T47D (cell line): ENCODE data around the gene SPATA16.

Experiments
- DNase-seq, 2 experiments: peaks; one replicate each; pipeline versions ENCODE4 v3.0.0 to v3.0.0-alpha.2; 2011 to 2012; ENCODE audit warnings: low read depth in 1 of 2, low spot score in 1 of 2
- JUND ChIP-seq: IDR thresholded peaks from 2 replicates; pipeline ENCODE4 v1.6.1; 2012; ENCODE audit warnings: low read depth
- in situ Hi-C: cut with HindIII; loops from 2 replicates; pipeline ENCODE4 v1.10.0; 2016; ENCODE audit warnings: low sequenced_read_pairs, low pct_unique_long_range_greater_than_20kb

The SPATA16 gene

DNA sequence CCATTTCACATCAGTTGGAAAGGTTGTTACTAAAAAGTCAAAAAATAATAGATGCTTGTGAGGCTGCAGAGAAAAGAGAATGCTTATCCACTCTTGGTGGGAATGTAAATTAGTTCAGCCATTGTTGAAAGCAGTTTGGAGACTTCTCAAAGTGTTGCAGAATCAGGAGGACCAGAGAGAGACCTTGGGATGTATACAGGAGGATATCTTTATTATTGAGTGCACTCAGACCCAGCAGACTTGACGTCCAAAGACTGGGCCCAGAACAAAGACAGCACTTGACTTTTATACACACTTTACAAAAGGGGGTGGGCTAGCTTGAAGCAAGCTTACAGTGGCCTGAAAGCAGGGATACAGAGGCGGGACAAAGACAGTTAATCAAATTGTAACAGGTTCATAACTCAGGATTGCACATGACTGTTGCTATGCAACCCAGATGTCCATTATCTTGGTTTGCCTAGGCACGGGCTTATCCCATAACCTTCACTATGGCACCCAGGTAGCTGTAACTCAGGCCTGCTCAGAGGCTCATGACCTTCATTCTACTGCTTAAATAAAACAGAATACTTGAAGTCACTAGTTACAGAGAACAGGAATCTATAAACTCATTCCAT, 127.7 kb downstream of the SPATA16 start:
- DNase-seq = no peak
- in situ Hi-C loops = no loop called here
- TF ChIP-seq JUND = no peak

DNA sequence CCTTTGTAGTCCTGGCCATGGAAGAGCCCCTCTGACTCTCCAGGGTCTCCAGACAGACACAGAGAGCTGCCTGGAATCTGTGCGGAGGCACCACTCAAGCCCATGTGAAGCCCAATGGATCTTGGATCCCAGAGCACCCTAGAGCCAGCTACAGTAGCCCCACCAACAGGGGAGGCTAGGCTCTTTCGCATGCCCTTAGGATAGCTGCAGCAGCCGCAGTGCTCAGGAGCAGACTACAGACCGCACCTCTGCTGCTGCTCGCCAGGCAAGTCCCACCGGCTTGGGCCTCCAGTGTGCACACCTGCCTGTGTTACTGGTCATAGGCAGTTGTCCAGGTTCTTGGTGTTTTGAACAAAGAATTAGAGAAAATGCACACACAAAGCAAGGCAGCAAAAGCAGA, 131.6 kb downstream of the SPATA16 start:
- in situ Hi-C loops = no loop called here
- TF ChIP-seq JUND = no peak
- peak in 1 of 2 experiments; percentile 18 for DNase-seq

DNA sequence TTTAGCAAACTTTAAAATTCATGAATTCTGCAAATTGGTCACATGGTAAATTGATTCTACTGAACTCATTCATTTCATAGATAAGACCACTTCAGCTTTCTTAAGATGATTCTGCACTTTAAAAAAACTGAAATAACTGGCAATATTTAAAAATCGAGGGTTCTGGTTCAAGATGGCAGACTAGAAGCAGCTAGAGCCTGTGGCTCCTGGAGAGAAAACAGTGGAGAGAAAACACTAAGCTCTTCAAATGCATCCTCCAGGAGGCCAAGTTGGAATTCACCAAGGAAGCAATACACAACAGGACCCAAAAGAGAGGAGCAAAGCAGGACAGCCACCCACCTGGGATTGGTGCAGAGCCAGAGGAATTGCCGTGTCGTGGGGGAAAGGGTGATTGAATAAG, 132.1 kb downstream of the SPATA16 start:
- no peak for TF ChIP-seq JUND
- DNase-seq = no peak
- in situ Hi-C loops = no loop called here

DNA sequence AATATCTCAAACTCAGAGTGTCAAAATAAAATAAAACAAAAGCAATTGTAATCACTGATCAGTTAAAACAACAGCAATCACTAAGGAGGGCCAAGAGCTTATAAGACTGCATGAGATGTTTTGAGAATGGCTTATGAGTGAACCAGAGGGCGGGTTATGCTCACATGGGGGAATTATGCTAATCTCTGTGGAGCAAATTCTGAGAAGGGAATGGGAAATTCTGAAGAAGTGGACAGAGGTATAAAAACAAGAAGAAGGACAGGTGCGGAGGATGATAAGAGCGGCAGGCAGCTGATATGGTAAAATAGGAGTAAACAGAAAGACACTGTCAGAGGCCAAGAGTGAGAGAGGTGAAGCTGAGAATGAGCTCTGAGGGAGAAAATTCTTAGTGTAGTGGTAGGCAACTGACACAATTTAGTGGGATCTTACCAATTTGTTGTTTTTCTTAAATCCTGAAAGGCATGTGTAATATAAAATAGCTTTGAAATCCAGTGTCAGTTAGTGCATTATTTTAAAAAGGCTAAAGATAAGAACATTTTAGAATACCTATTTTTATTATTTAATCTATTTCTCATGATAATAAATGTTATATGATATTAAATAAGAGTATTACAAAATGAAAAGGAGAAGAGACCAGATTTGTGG, 133.8 kb downstream of the SPATA16 start:
- in situ Hi-C loops = no loop called here
- no peak for DNase-seq
- no peak for TF ChIP-seq JUND

DNA sequence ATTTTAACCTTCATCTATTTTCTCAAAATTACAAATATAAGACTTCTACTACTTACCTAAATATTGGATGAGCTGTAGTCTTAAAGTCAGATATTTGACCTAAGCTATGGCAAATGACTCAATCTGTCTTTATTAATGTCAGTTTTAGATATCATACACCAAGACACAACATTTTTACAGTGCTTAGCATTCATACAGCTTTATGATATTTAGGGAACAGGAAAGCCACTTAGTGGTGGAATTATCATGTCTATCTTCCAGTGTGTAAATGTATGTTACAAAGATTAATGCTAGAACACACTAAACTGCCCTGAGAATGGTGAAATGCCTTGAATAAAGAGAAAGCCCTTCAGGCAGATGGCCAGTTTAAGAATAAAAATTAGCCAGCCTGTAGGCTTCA, 135.0 kb downstream of the SPATA16 start:
- TF ChIP-seq JUND = no peak
- in situ Hi-C loops = no loop called here
- DNase-seq = no peak

DNA sequence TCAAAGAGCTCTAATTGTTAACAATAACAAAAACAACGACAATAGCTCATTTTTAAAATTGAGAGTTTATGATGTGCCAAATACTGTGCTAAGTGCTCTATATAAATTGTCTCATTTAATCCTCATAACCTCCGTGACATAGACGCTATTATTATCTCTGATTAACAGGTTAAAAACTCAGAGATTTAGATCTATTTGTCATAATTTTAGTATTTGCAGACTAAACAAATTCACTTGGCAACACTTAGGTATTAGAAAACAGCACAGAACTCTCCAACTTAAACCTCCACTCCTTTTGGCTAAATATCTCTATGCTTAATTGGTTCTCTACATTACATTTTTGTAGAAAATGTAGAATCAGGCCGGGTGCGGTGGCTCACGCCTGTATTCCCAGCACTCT, 136.4 kb downstream of the SPATA16 start:
- in situ Hi-C loops = no loop called here
- no peak for TF ChIP-seq JUND
- DNase-seq = no peak

DNA sequence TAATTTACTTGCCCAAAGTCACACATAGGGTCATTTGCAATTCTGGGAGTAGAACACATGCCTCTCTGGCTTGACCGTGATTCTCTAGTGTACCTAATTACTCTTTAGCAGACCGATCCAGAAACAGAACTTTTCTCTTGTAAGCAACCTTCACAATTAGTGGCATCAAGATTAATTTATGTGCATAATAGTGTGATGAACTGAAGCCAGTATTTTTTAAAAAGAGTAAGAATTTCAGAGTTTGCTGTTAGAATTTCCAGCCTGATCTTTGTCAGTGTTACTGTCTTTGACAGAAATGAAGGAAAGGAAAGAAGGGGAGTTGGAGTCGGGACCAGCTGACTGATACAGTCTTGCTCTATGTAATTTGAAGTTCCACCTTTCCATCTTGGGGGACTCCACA, 137.1 kb downstream of the SPATA16 start:
- no peak for TF ChIP-seq JUND
- DNase-seq = no peak
- in situ Hi-C loops = no loop called here

DNA sequence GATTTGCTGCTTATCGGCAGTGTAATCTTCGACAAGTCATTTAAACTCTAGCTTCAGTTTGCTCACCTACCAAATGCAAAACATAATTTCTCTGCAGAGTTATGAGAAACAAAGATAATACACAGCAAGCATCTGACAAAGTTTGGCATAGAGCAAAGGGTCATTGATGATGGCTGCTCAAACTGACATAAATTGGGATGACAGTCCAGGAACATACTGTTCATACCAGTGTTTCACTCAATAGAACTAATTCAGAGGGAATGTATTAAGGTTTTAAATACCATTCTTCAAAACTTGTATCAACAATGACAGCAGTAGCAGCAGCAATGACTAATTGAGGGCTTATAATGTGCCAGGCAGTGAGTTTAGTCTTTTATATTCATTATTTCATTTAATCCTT, 137.6 kb downstream of the SPATA16 start:
- TF ChIP-seq JUND = no peak

DNA sequence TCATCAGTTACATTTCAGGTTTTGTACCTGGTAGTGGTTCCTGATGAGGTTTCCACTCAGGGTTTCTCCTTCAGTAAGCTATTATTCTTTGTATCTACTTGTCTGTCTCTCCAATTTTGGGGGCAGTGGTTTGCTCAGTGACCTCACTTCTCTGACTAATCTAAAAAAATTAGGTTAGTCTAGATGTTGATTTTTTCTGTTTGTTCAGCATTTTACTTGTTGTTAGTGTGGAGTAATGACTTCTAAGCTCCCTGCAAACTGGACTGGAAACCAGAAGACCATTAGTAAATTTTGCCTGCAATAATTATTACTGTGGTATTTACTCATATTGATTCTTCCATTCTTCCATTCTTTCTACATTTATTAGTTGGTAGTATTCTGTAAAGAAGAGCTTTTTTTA, 139.4 kb downstream of the SPATA16 start:
- in situ Hi-C loops = no loop called here
- no peak for TF ChIP-seq JUND
- DNase-seq = no peak

More for the DNA sequence above, 137.6 kb downstream of the SPATA16 start:
- DNase-seq = no peak
- in situ Hi-C loops = no loop called here

DNA sequence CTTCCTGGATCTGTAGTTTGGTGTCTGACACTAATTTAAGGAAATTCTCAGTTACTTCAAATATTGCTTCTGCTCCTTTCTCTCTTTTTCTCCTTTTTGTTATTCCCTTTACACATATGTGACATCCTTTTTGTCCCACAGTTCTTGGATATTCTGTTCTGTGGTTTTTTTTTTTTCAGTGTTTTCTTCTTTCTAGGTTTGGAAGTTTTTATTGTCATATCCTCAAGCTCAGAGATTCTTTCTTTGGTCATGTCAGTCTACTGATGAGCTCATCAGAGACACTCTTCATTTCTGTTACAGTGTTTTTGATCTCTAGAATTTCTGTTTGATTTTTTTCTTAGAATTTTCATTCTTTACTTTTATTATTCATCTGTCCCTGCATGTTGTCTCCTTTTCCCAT, 140.5 kb downstream of the SPATA16 start:
- no peak for DNase-seq
- no peak for TF ChIP-seq JUND
- in situ Hi-C loops = no loop called here

DNA sequence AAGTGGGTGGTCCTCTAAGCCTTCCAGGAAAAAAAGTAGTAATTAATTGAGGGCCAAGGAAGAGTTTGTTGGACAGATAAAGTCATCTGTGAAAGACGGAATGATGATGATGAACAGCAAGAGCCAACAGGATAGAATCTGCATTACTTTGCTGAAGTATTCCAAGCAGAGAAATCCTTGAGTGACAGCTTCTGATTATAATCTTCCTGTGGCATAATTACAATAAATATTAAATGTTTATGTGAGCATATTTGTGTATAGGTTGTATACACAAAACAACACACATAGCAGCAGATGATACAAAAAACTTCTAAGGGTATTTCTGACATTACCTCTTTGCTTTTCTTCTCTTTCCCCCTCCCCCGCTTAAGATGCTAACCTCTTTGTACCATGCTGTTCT, 147.6 kb downstream of the SPATA16 start:
- in situ Hi-C loops = no loop called here
- TF ChIP-seq JUND = no peak
- DNase-seq = no peak

DNA sequence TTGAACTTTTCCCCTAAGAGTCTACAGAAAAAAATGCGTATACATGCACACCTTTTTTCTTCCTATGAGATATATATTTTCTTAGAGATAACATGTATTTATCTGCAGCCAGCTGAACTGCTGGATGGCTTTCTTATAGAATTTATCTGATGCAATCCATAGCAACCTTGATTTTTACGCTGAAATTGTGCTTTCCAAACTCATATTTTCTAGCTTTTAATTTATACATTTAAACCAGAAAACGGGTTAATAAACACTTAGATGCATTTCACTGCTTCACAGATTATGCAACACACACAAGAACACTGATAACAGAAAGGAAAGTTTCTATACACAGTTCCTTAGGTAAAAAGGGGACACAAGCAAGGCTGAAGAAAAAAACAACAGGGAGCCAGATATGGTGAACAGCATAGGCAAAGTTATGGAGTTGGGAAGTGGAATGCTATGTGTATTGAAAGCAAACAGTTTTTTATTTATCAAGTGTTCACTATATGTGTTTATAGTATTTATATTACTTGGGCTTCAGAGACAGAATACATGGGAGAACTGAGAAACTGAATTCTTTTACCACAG, 149.5 kb downstream of the SPATA16 start:
- DNase-seq = no peak
- in situ Hi-C loops = no loop called here
- no peak for TF ChIP-seq JUND

DNA sequence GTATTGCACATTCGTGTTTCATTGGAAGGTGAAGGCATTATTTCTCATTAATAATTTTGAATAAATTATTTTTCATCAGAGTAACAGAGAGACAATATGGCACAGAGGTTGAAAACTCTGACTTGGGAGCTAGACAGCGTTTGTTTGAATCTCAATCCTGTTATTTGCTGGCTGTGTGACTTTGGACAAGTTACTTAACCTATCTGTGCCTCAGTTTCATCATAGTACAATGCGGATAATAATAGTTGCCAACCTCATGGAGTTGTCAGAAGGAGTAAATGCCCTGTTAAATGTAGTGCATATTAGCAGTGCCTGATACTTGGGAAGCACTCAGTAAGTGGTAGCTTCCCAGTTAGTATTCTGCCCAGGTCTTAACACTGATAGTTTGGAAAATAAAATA, 151.7 kb downstream of the SPATA16 start:
- in situ Hi-C loops = no loop called here

More for the DNA sequence above, 151.7 kb downstream of the SPATA16 start:
- DNase-seq = no peak
- no peak for TF ChIP-seq JUND
